Stomach (tissue), 4 donors: ENCODE measurements around the gene HELZ2.

Experiments
- EP300 ChIP-seq: sonication (generic); formaldehyde crosslinking; IDR thresholded peaks from one replicate; pipeline ENCODE4 v1.6.1; 2017; ENCODE audit warnings: antibody characterized with exemption
- POLR2A ChIP-seq, 4 donors: fragments of 450-650 bp; IDR thresholded peaks; one replicate each; pipeline ENCODE4 v1.6.1; 2016; ENCODE audit warnings: antibody characterized with exemption in 4 of 4, control low read depth in 2 of 4, mild to moderate bottlenecking in 1 of 4, moderate library complexity in 1 of 4
- POLR2AphosphoS5 ChIP-seq, 3 donors: sonication (generic); formaldehyde crosslinking; IDR thresholded peaks; one replicate each; pipeline ENCODE4 v1.6.1; 2016; ENCODE audit warnings: antibody characterized with exemption in 3 of 3
- TF ChIP-seq, protein P1 (sequence below), 7 experiments: fragments of 450-650 bp in 4 of 7; fragments of 200-600 bp in 3 of 7; sonication (generic) in 3 of 7; IDR thresholded peaks; one replicate each; pipeline ENCODE4 v1.5.1; 2016 to 2019; ENCODE audit warnings: antibody characterized with exemption in 7 of 7, control low read depth in 2 of 7, mild to moderate bottlenecking in 1 of 7

- TF ChIP-seq EP300, result no peak
- TF ChIP-seq POLR2A (IDR thresholded peaks at IDR 0.05), result no peak
- no peak for TF ChIP-seq POLR2AphosphoS5 (IDR thresholded peaks at IDR 0.05)
- TF ChIP-seq, protein P1, sequence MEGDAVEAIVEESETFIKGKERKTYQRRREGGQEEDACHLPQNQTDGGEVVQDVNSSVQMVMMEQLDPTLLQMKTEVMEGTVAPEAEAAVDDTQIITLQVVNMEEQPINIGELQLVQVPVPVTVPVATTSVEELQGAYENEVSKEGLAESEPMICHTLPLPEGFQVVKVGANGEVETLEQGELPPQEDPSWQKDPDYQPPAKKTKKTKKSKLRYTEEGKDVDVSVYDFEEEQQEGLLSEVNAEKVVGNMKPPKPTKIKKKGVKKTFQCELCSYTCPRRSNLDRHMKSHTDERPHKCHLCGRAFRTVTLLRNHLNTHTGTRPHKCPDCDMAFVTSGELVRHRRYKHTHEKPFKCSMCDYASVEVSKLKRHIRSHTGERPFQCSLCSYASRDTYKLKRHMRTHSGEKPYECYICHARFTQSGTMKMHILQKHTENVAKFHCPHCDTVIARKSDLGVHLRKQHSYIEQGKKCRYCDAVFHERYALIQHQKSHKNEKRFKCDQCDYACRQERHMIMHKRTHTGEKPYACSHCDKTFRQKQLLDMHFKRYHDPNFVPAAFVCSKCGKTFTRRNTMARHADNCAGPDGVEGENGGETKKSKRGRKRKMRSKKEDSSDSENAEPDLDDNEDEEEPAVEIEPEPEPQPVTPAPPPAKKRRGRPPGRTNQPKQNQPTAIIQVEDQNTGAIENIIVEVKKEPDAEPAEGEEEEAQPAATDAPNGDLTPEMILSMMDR (IDR thresholded peaks at IDR 0.05), result no peak
These were observed 1.0 kb downstream of the HELZ2 start for GRCh38 chr20:63572788-63573646.
